Loucy (cell line): ENCODE measurements around the gene PRRC2B.
"Not testable (repeated sequence)": the region's sequence is repeated elsewhere in the genome, so short reads cannot be mapped to it uniquely, and the experiment has no call there.

Source experiments
- H2AFZ ChIP-seq: fragments of 200-600 bp; sonication (generic); 2 replicates; pipeline ENCODE4 v1.6.0; 2016; ENCODE audit warnings: antibody characterized with exemption, mild to moderate bottlenecking, low read length, moderate library complexity
- H3F3A ChIP-seq: fragments of 200-600 bp; 2 replicates; pipeline ENCODE4 v1.6.0; 2016; ENCODE audit warnings: antibody characterized with exemption, low read depth, mild to moderate bottlenecking
- H3K27me3 ChIP-seq: fragments of 200-600 bp; sonication (generic); 2 replicates; pipeline ENCODE4 v1.6.1; 2014; ENCODE audit warnings: low read length, mild to moderate bottlenecking; ENCODE audit not compliant: insufficient read depth, poor library complexity, severe bottlenecking
- H3K36me3 ChIP-seq: fragments of 200-600 bp; sonication (generic); 2 replicates; pipeline ENCODE4 v1.6.1; 2016; ENCODE audit warnings: low read length; ENCODE audit not compliant: insufficient read depth
- H3K4me1 ChIP-seq: fragments of 200-600 bp; sonication (generic); 2 replicates; pipeline ENCODE4 v1.5.1; 2014; ENCODE audit warnings: low read length, mild to moderate bottlenecking; ENCODE audit not compliant: insufficient read depth, poor library complexity, severe bottlenecking
- H3K4me2 ChIP-seq: fragments of 200-600 bp; sonication (generic); 2 replicates; pipeline ENCODE4 v1.6.0; 2014; ENCODE audit warnings: antibody characterized with exemption, low read length, low read depth, mild to moderate bottlenecking; ENCODE audit not compliant: poor library complexity, severe bottlenecking
- H3K4me3 ChIP-seq: fragments of 200-600 bp; sonication (generic); 2 replicates; pipeline ENCODE4 v1.5.1; 2014; ENCODE audit warnings: low read length, mild to moderate bottlenecking, mixed read lengths; ENCODE audit not compliant: poor library complexity, severe bottlenecking
- H3K79me2 ChIP-seq: fragments of 200-600 bp; sonication (generic); 2 replicates; pipeline ENCODE4 v1.6.1; 2014; ENCODE audit warnings: low read length; ENCODE audit not compliant: insufficient read depth
- H3K9ac ChIP-seq: fragments of 200-600 bp; sonication (generic); 2 replicates; pipeline ENCODE4 v1.6.0; 2014; ENCODE audit warnings: mild to moderate bottlenecking, low read depth, low read length, moderate library complexity; ENCODE audit not compliant: poor library complexity, severe bottlenecking
- H3K9me2 ChIP-seq: fragments of 200-600 bp; sonication (generic); replicated peaks from 2 replicates; pipeline ENCODE4 v1.6.1; 2016; ENCODE audit warnings: low read depth, low read length, mixed read lengths
- H3K9me3 ChIP-seq: fragments of 200-600 bp; sonication (generic); 2 replicates; pipeline ENCODE4 v1.6.1; 2014; ENCODE audit warnings: mild to moderate bottlenecking, antibody characterized with exemption, low read length, low read depth; ENCODE audit not compliant: insufficient read depth
- H4K20me1 ChIP-seq: fragments of 200-600 bp; sonication (generic); 2 replicates; pipeline ENCODE4 v1.6.0; 2014; ENCODE audit warnings: antibody characterized with exemption, low read length, mild to moderate bottlenecking; ENCODE audit not compliant: insufficient read depth, poor library complexity, severe bottlenecking
- CTCF ChIP-seq: fragments of 200-600 bp; sonication (generic); conservative IDR thresholded peaks from 2 replicates; pipeline ENCODE4 v1.5.1; 2014; ENCODE audit warnings: mild to moderate bottlenecking, antibody characterized with exemption, low read length
- EZH2phosphoT487 ChIP-seq: fragments of 200-600 bp; IDR thresholded peaks from 2 replicates; pipeline ENCODE4 v1.6.1; 2018; ENCODE audit warnings: antibody characterized with exemption, mild to moderate bottlenecking, moderate library complexity, borderline replicate concordance

The PRRC2B gene

GRCh38 chr9:131393622-131394463, at the start of gene PRRC2B:
PRRC2B (plus strand) TSS chr9:131394086; CDS start chr9:131430145, 36,059 bp downstream.
- Histone ChIP-seq H3F3A (peaks cover 21% of the 10 kb centered on the region), H4K20me1 (peaks cover 40% of the 10 kb centered on the region), H3K9ac (peak within 1 kb of the TSS; percentile 96), H3K79me2 (peaks cover 41% of the 10 kb centered on the region), H3K4me1 (peaks cover 36% of the 10 kb centered on the region), H3K9me2 (no peaks in the 10 kb centered on the region), H2AFZ (peak within 1 kb of the TSS; percentile 79), H3K4me3 (peak within 1 kb of the TSS; percentile 82), H3K9me3 (no peaks in the 10 kb centered on the region), H3K36me3 (no peaks in the 10 kb centered on the region), H3K27me3 (no peaks in the 10 kb centered on the region), H3K4me2 (peak within 1 kb of the TSS; percentile 94)
- TF ChIP-seq CTCF (no peak; the same call in 1 of the 2 replicates), EZH2phosphoT487 (no peak)

- H4K20me1 ChIP-seq, H3K4me1 ChIP-seq, H3K27me3 ChIP-seq, H3K9ac ChIP-seq, H2AFZ ChIP-seq, H3K9me3 ChIP-seq, H3K79me2 ChIP-seq, H3K4me3 ChIP-seq, H3K4me2 ChIP-seq, H3K36me3 ChIP-seq, H3F3A ChIP-seq, H3K9me2 ChIP-seq: not testable (repeated sequence)
Observed at GRCh38 chr9:131344931-131345535, 48.9 kb upstream of the PRRC2B start.

GRCh38 chr9:131346559-131346958, 47.3 kb upstream of the PRRC2B start:
- Histone ChIP-seq H4K20me1 (no peaks in the 10 kb centered on the region), H3F3A (no peaks in the 10 kb centered on the region), H3K4me2 (no peak overlapping the region), H2AFZ (no peak overlapping the region), H3K36me3 (no peaks in the 10 kb centered on the region), H3K27me3 (no peaks in the 10 kb centered on the region), H3K9me2 (no peaks in the 10 kb centered on the region), H3K9ac (no peak overlapping the region), H3K9me3 (no peaks in the 10 kb centered on the region), H3K79me2 (no peaks in the 10 kb centered on the region), H3K4me1 (peaks cover 8% of the 10 kb centered on the region), H3K4me3 (no peak overlapping the region)
- TF ChIP-seq EZH2phosphoT487 (no peak), CTCF (no peak)
